Suppressor macrophage treated with lipopolysaccharide for 4 hours (primary cell): ENCODE measurements around the gene OSM.
"Not testable (repeated sequence)": the region's sequence is repeated elsewhere in the genome, so short reads cannot be mapped to it uniquely, and the experiment has no call there.

Source experiments
- DNase-seq: peaks from one replicate; pipeline ENCODE4 v3.0.0-alpha.2; 2020

Gene OSM

DNA sequence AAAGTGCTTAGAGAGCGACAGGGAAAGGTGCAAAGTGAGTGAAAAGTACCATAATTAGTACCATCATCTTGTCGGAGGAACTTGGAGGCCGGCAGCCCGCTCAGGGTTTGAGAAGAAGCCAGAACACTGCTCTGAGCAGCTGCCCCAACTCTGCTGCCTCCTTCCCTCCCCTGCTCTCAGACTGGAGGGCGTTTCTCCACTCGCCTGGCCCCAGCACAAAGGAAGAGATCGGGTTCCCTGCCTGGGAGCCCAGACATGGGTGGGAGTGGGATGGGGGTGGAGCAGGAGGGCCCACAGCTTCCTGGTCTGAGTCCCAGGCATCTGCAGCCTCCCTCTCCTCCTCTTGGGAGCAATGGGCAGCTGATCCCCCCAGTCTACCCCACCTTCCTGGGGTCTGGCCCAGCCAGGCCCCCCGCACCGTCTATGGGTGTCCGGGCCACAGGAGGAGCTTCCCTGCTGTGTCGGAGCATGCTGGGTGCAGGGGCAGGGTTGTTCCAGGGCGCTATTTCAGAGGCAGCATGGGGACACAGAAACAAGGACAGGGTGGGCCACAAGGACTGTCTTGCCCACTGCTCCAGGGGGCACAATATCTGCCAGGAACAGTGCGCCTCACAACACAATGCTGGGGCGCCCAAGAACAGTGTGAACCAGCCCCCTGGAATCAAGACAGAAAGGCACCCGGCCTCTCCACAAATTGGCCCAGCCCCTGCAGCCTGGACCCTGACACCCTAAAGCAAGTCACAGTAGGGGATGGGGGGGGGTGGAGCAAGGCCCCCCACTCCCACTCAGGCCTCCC is 24.9 kb downstream of the OSM start:
- no peak for DNase-seq

DNA sequence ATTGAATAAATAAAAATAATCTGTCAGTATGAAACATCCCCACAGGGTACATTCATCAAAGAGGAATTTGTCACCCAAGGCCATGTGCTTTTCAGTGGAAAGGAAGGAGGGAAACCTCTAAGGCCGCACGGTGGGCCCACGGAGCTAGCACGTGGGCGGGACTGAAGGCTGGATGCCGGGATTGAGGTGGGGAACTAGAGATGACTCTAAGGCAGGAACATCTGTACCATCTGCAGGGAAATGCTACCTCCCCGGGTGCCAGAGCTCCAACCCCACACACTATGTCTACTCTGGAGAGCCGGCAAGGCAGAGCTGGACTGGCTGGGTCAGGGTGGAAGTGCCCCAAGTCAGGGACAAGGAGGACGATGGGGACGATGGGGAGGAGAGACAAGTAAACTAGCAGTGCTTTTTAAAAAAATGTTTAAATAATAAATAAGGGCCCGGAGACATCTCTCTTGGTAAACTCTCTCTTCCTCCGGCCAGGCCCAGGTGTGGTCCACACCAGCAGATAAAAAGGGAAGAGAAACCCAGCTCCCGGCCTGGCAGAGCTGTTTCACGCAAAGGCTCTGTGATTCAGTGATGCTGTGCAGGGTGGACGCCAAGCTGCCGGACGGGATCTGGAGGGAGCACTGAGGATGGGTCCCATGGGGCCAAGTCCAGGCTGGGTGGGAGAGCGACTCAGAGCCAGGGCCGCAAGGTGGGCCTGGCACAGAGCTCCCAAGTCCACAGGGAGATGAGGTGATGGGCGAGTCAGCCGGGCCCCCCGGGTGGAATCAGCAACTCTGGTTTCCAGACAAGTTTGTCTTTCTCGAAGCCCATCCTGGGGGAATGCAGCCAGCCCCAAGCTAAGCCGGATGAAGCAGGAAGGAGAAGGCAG is 25.9 kb downstream of the OSM start:
- DNase-seq = no peak

DNA sequence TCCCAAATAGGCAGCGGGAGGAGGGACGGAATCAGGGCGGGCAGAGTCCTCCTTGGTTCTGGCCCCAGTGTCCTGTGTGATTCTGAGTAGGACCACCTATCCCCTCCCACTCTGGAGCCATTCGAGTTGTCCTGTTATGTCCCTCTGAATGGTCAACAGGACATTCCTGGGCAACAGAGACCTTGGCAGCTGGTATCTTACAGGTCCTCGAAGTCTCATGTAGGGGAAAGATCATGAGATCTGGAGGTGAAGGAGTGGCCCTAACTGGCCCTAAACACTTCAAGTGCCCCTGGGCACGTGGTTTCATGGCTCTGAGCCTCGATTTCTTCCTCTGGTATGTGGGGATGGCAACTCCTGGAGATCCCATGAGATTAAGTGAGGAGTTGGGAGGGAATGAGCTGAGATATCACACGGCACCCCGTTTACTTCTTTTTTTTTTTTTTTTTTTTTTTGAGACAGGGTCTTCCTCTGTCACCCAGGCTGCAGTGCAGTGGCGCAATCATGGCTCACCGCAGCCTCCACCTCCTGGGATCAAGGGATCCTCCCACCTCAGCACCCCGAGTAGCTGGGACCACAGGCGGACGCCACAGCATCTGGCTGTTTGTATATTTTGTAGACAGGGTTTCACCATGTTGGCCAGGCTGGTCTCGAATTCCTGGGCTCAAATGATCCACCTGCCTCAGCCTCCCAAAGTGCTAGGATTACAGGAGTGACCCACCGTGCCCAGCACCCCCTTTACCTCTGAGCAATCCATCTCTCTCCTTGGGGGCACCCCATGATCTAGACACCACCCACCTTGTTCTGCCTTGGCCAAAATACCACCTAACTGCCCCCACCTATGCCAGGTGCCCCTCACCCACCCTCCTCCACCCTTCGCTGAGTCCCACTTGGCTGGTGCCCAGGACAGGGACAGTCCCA is 26.9 kb downstream of the OSM start:
- DNase-seq = no peak

DNA sequence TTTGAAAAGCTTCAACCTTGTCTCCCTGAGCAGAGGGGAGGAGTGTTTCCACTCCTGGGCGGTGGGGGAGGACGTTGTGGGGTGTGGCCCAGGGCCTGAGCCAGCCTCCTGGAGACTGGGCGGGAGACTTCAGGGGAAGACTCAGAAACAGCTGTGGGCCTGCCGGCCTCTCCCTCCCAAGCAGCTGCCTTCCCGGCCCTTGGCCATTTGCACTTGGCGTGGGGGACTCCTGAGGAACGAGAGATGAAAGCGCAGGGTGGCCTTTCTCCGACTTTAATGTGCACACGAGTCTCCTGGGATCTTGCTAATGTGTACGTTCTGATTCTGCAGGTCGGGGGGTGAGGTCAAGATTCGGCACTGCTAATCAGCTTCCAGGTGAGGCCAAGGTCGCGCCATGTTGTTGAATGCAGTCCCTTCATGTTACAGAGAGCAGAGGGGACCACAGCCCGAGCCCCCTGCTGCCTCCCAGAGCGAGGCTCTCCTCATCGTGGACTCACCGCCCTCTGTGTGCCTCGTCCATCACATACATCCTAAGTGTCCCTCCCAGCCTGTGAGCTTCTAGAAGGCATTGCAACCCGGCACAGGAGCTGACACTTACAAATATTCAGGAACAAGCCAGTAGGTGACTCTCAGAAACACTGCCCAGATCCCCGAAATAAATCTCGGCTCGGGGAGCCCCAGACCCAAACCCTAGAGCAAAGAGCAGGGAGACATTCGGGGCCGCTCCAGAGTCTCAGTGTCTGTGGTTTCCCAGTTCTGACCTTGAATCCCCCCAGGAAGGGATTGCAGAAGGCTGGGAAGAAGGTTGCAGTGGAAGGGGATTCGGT is 27.8 kb downstream of the OSM start:
- no peak for DNase-seq

DNA sequence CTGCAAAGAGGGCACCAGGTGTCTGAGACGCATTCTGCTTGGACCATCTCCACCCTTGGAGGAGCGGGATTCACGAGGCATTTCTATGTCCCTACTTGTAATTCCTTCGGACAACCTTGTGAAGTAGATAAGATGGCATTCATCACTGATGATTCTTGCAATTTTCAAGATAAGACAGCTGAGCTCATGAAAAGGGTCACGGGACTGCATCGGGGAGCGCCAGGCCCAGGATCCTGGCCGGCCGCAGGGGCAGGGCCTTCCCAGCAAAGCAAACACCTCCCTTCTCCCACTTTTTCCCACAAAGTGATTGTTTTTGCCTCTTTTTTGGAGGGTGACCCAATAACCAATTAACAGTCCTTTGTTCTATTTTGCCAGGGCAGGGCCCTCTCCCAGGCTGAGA is 28.5 kb downstream of the OSM start:
- no peak for DNase-seq

DNA sequence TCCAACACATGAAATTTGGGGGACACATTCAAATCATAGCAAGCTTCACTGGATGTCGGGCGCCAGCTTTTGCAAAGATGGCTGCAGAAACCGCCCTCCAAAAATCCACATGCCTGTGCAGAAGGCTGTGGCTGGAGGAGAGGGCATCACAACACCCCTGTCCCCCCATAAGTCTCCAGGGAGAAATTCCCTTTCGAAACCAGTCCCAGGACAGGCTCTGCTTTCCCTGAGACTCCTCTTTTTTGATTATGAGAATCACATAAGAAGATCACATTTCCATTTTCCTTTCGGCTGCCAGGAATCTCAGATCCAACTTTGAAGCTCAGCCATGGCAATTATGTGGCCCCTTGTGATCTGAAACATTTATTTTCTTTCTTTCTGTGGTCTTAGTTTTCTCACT is 29.8 kb downstream of the OSM start:
- DNase-seq = no peak

DNA sequence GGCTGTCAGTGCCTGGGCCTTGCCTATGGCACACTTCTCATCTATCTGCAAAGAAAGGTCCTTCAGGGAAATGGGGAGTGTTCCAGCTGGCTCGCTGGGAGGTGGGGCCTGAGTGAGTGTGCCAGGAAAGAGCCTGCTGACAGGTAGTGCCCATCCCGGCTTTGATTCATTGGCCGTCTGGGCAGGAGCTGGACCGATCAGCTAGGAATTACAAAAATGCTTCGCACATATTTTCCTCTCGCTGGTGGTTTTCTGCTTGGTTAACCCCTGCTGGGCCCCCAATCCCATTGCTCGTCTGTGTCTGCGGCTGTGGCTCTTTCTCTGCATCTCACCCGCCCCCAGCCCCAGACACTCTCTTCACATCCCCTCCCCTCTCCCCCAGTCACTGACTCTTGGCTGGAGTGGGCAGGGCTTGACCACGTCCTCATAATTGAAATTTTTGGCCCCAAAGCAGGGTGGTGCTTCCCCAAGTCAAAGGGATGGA is 30.9 kb downstream of the OSM start:
- DNase-seq = no peak

DNA sequence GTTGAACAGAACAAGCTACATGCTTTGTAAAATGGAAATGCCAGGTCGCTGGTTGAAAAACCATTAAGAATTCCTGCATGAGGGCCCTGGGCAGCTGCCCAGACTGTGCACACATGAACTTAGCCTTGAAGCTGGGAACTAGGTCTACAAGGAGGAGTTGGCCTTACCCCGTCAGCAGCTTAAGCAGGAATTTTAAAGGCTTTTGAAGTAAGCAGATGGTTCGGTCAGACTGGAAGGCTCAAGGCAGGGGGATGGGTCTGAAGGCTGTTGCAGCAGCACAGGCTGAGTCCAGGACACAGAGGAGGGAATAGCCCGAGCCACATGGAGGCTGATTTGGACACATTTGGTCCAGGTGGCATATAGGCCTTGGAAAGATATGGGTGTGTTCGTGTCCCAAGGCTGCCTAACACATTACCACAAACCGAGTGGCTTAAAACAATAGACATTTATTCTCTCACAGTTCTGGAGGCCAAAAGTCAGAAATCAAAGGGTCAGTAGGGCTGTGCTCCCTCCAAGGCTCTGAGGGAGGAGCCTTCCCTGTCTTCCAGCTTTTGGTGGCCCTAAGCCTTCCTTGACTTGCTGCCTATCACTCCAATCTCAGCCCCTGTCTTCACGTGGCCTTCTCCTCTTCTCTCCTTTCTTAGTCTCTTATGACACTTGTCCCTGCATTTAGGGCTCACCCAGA is 31.7 kb downstream of the OSM start:
- DNase-seq = no peak

DNA sequence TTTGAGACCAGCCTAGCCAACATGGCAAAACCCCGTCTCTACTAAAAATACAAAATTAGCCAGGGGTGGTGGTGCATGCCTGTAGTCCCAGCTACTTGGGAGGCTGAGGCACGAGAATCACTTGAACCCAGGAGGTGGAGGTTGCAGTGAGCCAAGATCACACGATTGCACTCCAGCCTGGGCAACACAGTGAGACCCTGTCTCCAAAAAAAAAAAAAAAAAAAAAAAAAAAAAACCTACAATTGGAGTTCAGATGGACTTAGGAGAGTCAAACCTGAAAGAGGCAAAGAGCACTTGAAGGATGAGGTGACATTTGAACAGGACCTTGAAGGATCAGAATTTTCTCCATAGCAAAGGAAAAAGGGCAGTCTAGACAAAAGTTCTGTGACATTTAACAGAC is 32.3 kb downstream of the OSM start:
- not testable (repeated sequence) for DNase-seq

DNA sequence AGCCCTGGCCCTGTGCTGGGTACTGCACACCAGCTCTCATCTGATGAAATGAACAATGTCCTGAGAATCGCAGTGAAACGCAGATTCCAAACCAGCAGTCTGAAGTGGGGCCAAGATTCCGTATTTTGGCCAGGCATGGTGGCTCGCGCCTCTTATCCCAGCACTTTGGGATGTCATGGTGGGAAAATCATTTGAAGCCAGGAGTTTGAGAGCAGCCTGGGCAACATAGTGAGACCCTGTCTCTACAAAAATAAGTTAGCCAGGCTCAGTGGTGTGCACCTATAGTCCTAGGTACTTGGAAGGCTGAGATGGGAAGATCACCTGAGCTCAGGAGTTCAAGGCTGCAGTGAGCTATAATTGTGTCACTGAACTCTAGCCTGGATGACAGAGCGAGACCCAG is 33.1 kb downstream of the OSM start:
- no peak for DNase-seq

DNA sequence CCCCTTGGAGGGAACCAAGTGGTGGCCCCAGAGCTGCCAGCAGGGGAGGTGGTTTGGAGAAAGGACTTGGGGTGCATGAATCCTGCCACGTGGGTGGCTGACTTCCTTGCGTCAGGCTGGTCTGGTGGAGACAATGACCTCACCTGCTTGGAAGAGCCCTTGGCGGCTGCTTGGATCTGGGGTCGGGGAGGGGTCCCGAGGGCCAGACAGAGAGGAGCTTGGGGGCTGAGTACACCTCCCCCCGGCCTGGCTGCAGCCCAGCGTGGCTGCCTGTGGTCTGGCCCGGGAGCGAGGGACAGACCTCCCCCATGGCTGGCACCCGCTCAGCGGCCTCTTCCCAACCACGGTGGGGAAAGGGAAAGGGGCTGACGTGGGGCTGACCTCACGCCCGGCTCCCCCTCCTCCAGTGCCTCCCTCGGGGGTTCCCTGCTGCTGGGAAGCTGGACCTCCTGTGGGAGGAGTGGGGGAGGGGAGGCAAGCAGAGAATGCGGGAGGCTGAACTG is 33.9 kb downstream of the OSM start:
- DNase-seq = no peak

DNA sequence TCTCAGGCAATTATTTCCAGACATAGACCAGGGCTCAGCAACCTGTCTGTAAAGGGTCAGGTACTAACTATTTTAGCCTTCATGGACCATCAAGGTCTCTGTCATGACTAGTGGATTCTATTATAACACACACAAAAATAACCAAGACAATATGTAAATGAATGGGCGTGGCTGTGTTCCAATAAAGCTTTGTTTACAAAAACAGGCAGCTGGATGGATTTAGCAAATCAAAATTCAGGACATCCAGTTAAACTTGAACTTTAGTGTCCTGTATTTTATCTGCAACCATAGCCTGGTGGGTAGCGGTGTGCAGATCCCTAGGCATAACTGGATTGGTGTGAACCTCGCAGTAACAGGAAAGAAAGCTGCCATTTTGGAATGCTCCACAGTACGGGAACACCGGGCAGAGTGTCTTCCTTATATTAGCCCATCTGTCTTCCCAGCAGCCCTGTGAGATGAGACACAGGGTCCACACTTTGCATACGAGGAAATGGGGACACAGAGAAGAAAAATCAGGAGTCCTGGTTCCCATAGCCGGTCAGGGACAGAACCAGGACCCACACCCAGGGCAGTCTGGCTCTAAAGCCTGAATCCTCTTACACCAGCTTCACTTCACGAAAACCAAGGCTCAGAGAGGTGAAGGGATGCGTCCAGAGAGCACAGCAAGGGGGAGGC is 35.7 kb downstream of the OSM start:
- no peak for DNase-seq

DNA sequence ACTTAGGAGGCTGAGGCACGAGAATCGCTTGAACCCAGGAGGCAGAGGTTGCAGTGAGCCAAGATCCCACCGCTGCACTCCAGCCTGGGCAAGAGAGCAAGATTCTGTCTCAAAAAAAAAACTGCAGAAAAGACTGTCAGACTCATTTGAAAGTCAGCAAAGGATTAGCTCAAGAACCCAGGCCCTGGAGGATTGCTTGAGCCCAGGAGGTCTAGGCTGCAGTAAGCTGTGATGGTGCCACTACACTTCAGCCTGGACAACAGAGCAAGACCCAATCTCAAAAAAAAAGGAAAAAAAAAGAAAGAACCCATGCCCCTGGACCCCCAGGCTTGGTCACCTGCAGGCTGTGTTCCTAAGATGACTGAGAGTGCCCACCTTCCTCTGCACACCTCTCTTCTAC is 36.3 kb downstream of the OSM start:
- DNase-seq = no peak

DNA sequence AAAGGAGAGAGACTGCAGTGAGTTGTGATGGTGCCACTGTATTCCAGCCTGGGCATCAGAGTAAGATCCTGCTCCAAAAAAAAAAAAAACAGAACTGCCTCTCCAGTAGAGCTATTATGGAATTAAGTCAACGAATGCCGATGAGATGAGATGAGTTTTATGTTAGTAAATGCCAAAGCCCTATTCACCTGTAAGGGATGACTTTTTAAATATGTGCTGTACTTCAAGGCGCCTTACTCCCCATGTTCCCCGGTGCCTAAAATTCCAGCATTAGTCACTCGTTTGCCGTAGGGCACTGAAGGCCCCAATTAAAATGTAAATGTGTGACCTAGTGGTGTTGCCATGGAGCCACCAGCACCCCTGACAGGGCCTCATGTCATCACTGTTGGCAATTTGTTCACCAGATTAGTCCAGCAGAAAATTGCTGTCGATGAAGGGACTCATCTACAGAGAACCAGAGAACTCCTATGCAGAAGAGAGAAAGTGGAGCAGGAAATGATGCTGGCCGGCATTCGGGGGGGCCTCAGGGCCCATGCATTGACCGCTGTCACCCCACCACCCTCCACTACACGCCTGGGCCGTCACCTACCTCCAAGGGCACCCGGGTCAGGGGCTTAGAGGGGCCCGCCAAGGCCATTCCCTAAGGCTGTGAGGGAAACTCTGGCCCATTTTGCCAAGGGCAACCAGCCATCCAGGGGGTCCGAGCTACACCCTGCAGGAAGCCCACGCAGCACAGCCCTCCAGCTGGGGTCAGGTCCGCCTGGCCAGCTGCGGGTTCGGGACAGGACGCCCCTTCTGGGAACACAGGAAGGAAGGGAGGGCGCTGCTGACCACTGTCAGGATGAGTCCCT is 37.9 kb downstream of the OSM start:
- no peak for DNase-seq

DNA sequence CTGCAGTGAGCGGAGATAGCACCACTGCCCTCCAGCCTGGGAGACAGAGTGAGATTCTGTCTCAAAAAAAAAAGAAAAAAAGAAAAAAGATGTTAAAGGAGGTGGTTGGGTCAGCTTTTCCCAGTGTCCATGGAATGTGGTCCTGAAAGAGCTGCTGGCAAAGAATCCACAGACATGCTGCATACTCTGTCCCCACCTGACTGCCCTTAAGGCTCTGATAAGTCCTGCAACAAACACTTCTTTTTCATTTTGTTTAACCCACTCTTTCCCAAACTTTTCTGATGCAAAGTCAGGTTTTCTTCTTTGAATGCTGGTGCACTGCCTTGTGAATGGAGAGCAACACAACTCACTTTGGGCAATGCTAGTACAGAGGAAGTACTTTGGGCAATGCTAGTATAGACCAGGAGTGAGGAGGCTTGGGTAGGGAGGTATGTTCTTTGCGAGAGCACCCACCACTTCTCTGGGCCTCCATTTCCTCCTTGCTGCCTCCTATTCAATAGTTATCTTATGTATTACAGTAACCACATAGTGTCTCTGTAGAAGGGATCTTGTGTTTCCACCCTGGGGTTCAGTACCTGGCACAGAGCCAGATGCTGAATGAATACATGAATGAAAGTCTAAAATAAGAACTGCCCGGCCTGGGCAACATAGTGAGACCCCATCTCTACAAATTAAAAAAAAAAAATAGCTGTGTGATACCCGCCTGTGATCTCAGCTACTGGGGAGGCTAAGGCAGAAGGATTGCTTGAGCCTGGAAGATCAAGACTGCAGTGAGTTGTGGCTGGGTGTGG is 39.0 kb downstream of the OSM start:
- DNase-seq = no peak

DNA sequence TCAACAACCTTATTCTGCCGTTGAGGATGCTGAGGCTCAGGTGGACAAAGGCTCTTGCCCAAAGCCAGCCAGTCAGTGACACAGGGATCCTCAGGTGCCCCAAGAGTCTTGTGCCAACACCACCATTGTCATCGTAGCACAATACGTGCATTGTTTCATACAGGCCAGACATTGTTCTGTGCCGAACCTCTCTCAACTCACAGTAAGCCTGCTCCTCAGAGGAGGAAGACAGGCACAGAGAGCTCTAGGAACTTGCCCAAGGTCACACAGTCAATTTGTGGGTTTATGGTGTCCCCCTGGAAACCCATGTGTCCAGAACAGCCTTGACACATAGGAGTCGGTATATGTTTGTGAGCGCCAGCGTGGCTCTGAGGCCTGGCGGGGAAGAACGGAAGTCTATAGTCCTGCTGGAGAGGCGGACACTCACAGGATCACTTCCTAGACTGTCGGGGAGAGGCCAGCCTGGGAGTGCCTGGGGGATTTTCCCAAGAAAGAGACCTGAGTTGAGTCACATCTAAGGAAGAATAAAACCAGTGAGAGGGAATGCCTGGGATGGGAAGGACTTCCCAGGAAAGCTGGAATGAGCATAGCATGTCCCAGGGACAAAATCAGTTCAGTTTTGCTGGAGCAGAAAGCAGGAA is 40.3 kb downstream of the OSM start:
- no peak for DNase-seq

DNA sequence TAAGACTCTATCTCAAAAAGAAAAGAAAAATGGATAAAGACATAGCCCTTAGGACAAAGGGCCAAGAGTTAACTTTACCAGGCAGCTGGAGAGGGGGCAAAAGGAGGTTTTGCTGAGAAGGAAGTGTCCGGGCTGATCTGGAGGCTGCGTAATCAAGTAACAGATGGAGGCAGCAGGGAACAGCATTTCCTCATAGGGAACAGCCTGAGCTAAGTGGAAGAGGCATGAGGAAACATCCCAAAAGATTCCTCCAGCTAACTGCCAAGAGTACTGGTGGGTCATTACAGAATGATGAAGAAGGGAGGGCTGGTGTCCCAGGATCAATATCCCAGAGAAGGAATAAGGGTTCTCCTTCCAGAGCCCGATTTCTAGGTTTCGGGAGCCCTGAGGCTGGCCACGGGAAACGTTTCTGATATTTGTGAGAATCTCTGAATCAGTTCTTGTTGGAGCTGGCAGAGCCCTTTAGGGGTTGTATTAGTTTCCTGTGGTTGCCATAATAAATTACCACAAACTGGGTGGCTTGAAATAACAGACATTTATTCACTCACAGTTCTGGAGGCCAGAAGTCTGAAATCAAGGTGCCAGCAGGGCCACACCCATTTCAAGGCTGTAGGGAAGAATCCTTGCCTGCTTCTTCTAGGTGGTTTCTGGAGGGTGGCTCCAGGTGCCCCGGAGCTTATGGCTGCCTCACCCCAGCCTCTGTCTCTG is 41.3 kb downstream of the OSM start:
- DNase-seq = no peak
